Measurements from ENCODE around the gene TMIGD3. TPM values are rescaled to one million over a fixed set of nuclear protein-coding genes. Genes with fewer than 3 reads are reported as not detected.
A peak's percentile ranks its signal among the peaks of the same experiment; 100 is the strongest.

Gene TMIGD3
- total RNA-seq, 1 experiment from 2014 or later, result not detected

GRCh38 chr1:111499026-111499785 is 4.2 kb downstream of the TMIGD3 start:
- DNase-seq (ENCODE audit: low read depth in 1 of 2, low spot score in 2 of 2), result no peak

GRCh38 chr1:111497592-111497991 is 5.8 kb downstream of the TMIGD3 start:
- Histone ChIP-seq H3K9me3 (replicated peaks) (no peaks in the 10 kb centered on the region), H3K4me1 (replicated peaks) (0 out of 2 replicates have a peak, but pooled peaks cover 6% of the 10 kb centered on the region), H3K36me3 (no peaks in the 10 kb centered on the region), H3K27ac (no peak overlapping the region), H3K4me3 (no peak overlapping the region), H3K27me3 (replicated peaks) (0 out of 2 replicates have a peak, but pooled peaks cover 4% of the 10 kb centered on the region)
- no peak for DNase-seq (ENCODE audit: low read depth in 1 of 2, low spot score in 2 of 2)

More at GRCh38 chr1:111499026-111499785, 4.2 kb downstream of the TMIGD3 start:
- 0 out of 2 replicates have a peak, but pooled peaks cover 4% of the 10 kb centered on the region for H3K27me3 ChIP-seq (replicated peaks)
- no peak overlapping the region for H3K4me3 ChIP-seq
- no peak overlapping the region for H3K27ac ChIP-seq
- 0 out of 2 replicates have a peak, but pooled peaks cover 6% of the 10 kb centered on the region for H3K4me1 ChIP-seq (replicated peaks)
- no peaks in the 10 kb centered on the region for H3K9me3 ChIP-seq (replicated peaks)
- H3K36me3 ChIP-seq, result no peaks in the 10 kb centered on the region

GRCh38 chr1:111496398-111496797 is 7.0 kb downstream of the TMIGD3 start:
- no peaks in the 10 kb centered on the region for H3K9me3 ChIP-seq (replicated peaks)
- 0 out of 2 replicates have a peak, but pooled peaks cover 6% of the 10 kb centered on the region for H3K4me1 ChIP-seq (replicated peaks)
- H3K4me3 ChIP-seq, result no peak overlapping the region
- H3K27me3 ChIP-seq (replicated peaks), result 0 out of 2 replicates have a peak, but pooled peaks cover 4% of the 10 kb centered on the region
- DNase-seq (ENCODE audit: low read depth in 1 of 2, low spot score in 2 of 2), result no peak
- H3K27ac ChIP-seq, result no peak overlapping the region
- H3K36me3 ChIP-seq, result no peaks in the 10 kb centered on the region

GRCh38 chr1:111491070-111491469 is 12.4 kb downstream of the TMIGD3 start:
- no peak for DNase-seq (ENCODE audit: low read depth in 1 of 2, low spot score in 2 of 2)
- Histone ChIP-seq H3K9me3 (replicated peaks) (no peaks in the 10 kb centered on the region), H3K4me1 (replicated peaks) (no peaks in the 10 kb centered on the region), H3K27ac (no peak overlapping the region), H3K4me3 (no peak overlapping the region), H3K36me3 (no peaks in the 10 kb centered on the region), H3K27me3 (replicated peaks) (0 out of 2 replicates have a peak, but pooled peaks cover 4% of the 10 kb centered on the region)

- no peak for DNase-seq (ENCODE audit: low read depth in 1 of 2, low spot score in 2 of 2)
- Histone ChIP-seq H3K27ac (no peak overlapping the region), H3K4me1 (replicated peaks) (no peaks in the 10 kb centered on the region), H3K4me3 (no peak overlapping the region), H3K27me3 (replicated peaks) (0 out of 2 replicates have a peak, but pooled peaks cover 4% of the 10 kb centered on the region), H3K9me3 (replicated peaks) (no peaks in the 10 kb centered on the region), H3K36me3 (no peaks in the 10 kb centered on the region)
Measured at GRCh38 chr1:111490220-111490619, 13.2 kb downstream of the TMIGD3 start.

GRCh38 chr1:111489604-111490003 is 13.8 kb downstream of the TMIGD3 start:
- Histone ChIP-seq H3K36me3 (no peaks in the 10 kb centered on the region), H3K27me3 (replicated peaks) (0 out of 2 replicates have a peak, but pooled peaks cover under 1% of the 10 kb centered on the region), H3K4me1 (replicated peaks) (no peaks in the 10 kb centered on the region), H3K4me3 (no peak overlapping the region), H3K27ac (no peak overlapping the region), H3K9me3 (replicated peaks) (no peaks in the 10 kb centered on the region)
- DNase-seq (ENCODE audit: low read depth in 1 of 2, low spot score in 2 of 2), result no peak

GRCh38 chr1:111488669-111489068 is 14.8 kb downstream of the TMIGD3 start:
- Histone ChIP-seq H3K36me3 (no peaks in the 10 kb centered on the region), H3K9me3 (replicated peaks) (no peaks in the 10 kb centered on the region), H3K4me3 (no peak overlapping the region), H3K27ac (no peak overlapping the region), H3K27me3 (replicated peaks) (no peaks in the 10 kb centered on the region), H3K4me1 (replicated peaks) (no peaks in the 10 kb centered on the region)
- DNase-seq (ENCODE audit: low read depth in 1 of 2, low spot score in 2 of 2), result no peak

- Histone ChIP-seq H3K9me3 (replicated peaks) (no peaks in the 10 kb centered on the region), H3K27me3 (replicated peaks) (no peaks in the 10 kb centered on the region), H3K4me1 (replicated peaks) (no peaks in the 10 kb centered on the region), H3K4me3 (no peak overlapping the region), H3K27ac (no peak overlapping the region), H3K36me3 (no peaks in the 10 kb centered on the region)
- DNase-seq (ENCODE audit: low read depth in 1 of 2, low spot score in 2 of 2), result no peak
Measured at GRCh38 chr1:111487133-111487532, 16.3 kb downstream of the TMIGD3 start.

GRCh38 chr1:111486431-111486830 is 17.0 kb downstream of the TMIGD3 start:
- H3K4me3 ChIP-seq, result no peak overlapping the region
- no peaks in the 10 kb centered on the region for H3K9me3 ChIP-seq (replicated peaks)
- no peaks in the 10 kb centered on the region for H3K27me3 ChIP-seq (replicated peaks)
- no peaks in the 10 kb centered on the region for H3K4me1 ChIP-seq (replicated peaks)
- DNase-seq (ENCODE audit: low read depth in 1 of 2, low spot score in 2 of 2), result no peak
- no peak overlapping the region for H3K27ac ChIP-seq
- no peaks in the 10 kb centered on the region for H3K36me3 ChIP-seq

- no peak overlapping the region for H3K27ac ChIP-seq
- no peaks in the 10 kb centered on the region for H3K4me1 ChIP-seq (replicated peaks)
- H3K4me3 ChIP-seq, result no peak overlapping the region
- no peak for DNase-seq (ENCODE audit: low read depth in 1 of 2, low spot score in 2 of 2)
- no peaks in the 10 kb centered on the region for H3K27me3 ChIP-seq (replicated peaks)
- no peaks in the 10 kb centered on the region for H3K9me3 ChIP-seq (replicated peaks)
- H3K36me3 ChIP-seq, result no peaks in the 10 kb centered on the region
Measured at GRCh38 chr1:111484391-111485026, 18.9 kb downstream of the TMIGD3 start.

GRCh38 chr1:111483876-111484275 is 19.6 kb downstream of the TMIGD3 start:
- Histone ChIP-seq H3K27ac (no peak overlapping the region), H3K36me3 (no peaks in the 10 kb centered on the region), H3K4me1 (replicated peaks) (no peaks in the 10 kb centered on the region), H3K4me3 (no peak overlapping the region), H3K27me3 (replicated peaks) (no peaks in the 10 kb centered on the region), H3K9me3 (replicated peaks) (no peaks in the 10 kb centered on the region)
- no peak for DNase-seq (ENCODE audit: low read depth in 1 of 2, low spot score in 2 of 2)

- Histone ChIP-seq H3K4me3 (no peak overlapping the region), H3K27me3 (replicated peaks) (no peaks in the 10 kb centered on the region), H3K4me1 (replicated peaks) (no peaks in the 10 kb centered on the region), H3K9me3 (replicated peaks) (no peaks in the 10 kb centered on the region), H3K27ac (no peak overlapping the region), H3K36me3 (no peaks in the 10 kb centered on the region)
- DNase-seq (ENCODE audit: low read depth in 1 of 2, low spot score in 2 of 2), result no peak
Measured at GRCh38 chr1:111483166-111483565, 20.3 kb downstream of the TMIGD3 start.

- Histone ChIP-seq H3K4me3 (no peak overlapping the region), H3K36me3 (no peaks in the 10 kb centered on the region), H3K27ac (no peak overlapping the region), H3K9me3 (replicated peaks) (no peaks in the 10 kb centered on the region), H3K27me3 (replicated peaks) (no peaks in the 10 kb centered on the region), H3K4me1 (replicated peaks) (no peaks in the 10 kb centered on the region)
- DNase-seq (ENCODE audit: low read depth in 1 of 2, low spot score in 2 of 2), result peak; percentile 52 to 66
Measured at GRCh38 chr1:111481387-111482221, 21.8 kb downstream of the TMIGD3 start.

Measured in SJSA1 (cell line).